ENCODE data around the gene ABHD10.

ABHD10 gene

GRCh38 chr3:111948786-111949185 lies 30.0 kb upstream of the ABHD10 start:
- H3K27me3 ChIP-seq (ENCODE audit: control insufficient read depth in 5 of 5, insufficient read depth in 4 of 5, low read length in 5 of 5), result no peaks in the 10 kb centered on the region

GRCh38 chr3:111949712-111950111 lies 29.1 kb upstream of the ABHD10 start:
- Histone ChIP-seq H3K36me3 (ENCODE audit: control insufficient read depth in 5 of 5, insufficient read depth in 5 of 5, low read length in 5 of 5) (peaks cover 28 to 73% (median 52%) of the 10 kb centered on the region in 5 donors), H3K4me3 (ENCODE audit: low read depth in 1 of 5, low read length in 5 of 5) (no peak overlapping the region), H3K27me3 (ENCODE audit: control insufficient read depth in 5 of 5, insufficient read depth in 4 of 5, low read length in 5 of 5) (no peaks in the 10 kb centered on the region), H3K4me1 (ENCODE audit: control insufficient read depth in 5 of 5, insufficient read depth in 5 of 5, low read length in 5 of 5) (peaks cover 0 to 17% (median 0%) of the 10 kb centered on the region in 5 donors), H3K27ac (ENCODE audit: low read depth, low read length) (peak overlapping the region; percentile 6), H3K9ac (ENCODE audit: low read length in 5 of 5) (no peak overlapping the region), H3K9me3 (ENCODE audit: control insufficient read depth in 5 of 5, low read length in 5 of 5) (no peaks in the 10 kb centered on the region)

More at GRCh38 chr3:111948786-111949185, 30.0 kb upstream of the ABHD10 start:
- no peak overlapping the region for H3K9ac ChIP-seq (ENCODE audit: low read length in 5 of 5)
- H3K9me3 ChIP-seq (ENCODE audit: control insufficient read depth in 5 of 5, low read length in 5 of 5), result no peaks in the 10 kb centered on the region
- peaks cover 0 to 9% (median 0%) of the 10 kb centered on the region in 5 donors for H3K4me1 ChIP-seq (ENCODE audit: control insufficient read depth in 5 of 5, insufficient read depth in 5 of 5, low read length in 5 of 5)
- H3K36me3 ChIP-seq (ENCODE audit: control insufficient read depth in 5 of 5, insufficient read depth in 5 of 5, low read length in 5 of 5), result peaks cover 28 to 69% (median 51%) of the 10 kb centered on the region in 5 donors
- H3K4me3 ChIP-seq (ENCODE audit: low read depth in 1 of 5, low read length in 5 of 5), result no peak overlapping the region
- no peak overlapping the region for H3K27ac ChIP-seq (ENCODE audit: low read depth, low read length)

GRCh38 chr3:111951032-111951431 lies 27.8 kb upstream of the ABHD10 start:
- H3K36me3 ChIP-seq (ENCODE audit: control insufficient read depth in 5 of 5, insufficient read depth in 5 of 5, low read length in 5 of 5), result peaks cover 23 to 71% (median 46%) of the 10 kb centered on the region in 5 donors
- H3K27me3 ChIP-seq (ENCODE audit: control insufficient read depth in 5 of 5, insufficient read depth in 4 of 5, low read length in 5 of 5), result no peaks in the 10 kb centered on the region
- H3K4me3 ChIP-seq (ENCODE audit: low read depth in 1 of 5, low read length in 5 of 5), result no peak overlapping the region
- peaks cover 0 to 17% (median 4%) of the 10 kb centered on the region in 5 donors for H3K4me1 ChIP-seq (ENCODE audit: control insufficient read depth in 5 of 5, insufficient read depth in 5 of 5, low read length in 5 of 5)
- H3K27ac ChIP-seq (ENCODE audit: low read depth, low read length), result no peak overlapping the region
- no peaks in the 10 kb centered on the region for H3K9me3 ChIP-seq (ENCODE audit: control insufficient read depth in 5 of 5, low read length in 5 of 5)
- no peak overlapping the region for H3K9ac ChIP-seq (ENCODE audit: low read length in 5 of 5)

GRCh38 chr3:111952086-111952485 lies 26.7 kb upstream of the ABHD10 start:
- H3K27me3 ChIP-seq (ENCODE audit: control insufficient read depth in 5 of 5, insufficient read depth in 4 of 5, low read length in 5 of 5), result no peaks in the 10 kb centered on the region
- no peak overlapping the region for H3K27ac ChIP-seq (ENCODE audit: low read depth, low read length)
- H3K36me3 ChIP-seq (ENCODE audit: control insufficient read depth in 5 of 5, insufficient read depth in 5 of 5, low read length in 5 of 5), result peaks cover 23 to 69% (median 46%) of the 10 kb centered on the region in 5 donors
- no peaks in the 10 kb centered on the region for H3K9me3 ChIP-seq (ENCODE audit: control insufficient read depth in 5 of 5, low read length in 5 of 5)
- peaks cover 0 to 22% (median 10%) of the 10 kb centered on the region in 5 donors for H3K4me1 ChIP-seq (ENCODE audit: control insufficient read depth in 5 of 5, insufficient read depth in 5 of 5, low read length in 5 of 5)
- H3K9ac ChIP-seq (ENCODE audit: low read length in 5 of 5), result no peak overlapping the region
- no peak overlapping the region for H3K4me3 ChIP-seq (ENCODE audit: low read depth in 1 of 5, low read length in 5 of 5)

- Histone ChIP-seq H3K27me3 (ENCODE audit: control insufficient read depth in 5 of 5, insufficient read depth in 4 of 5, low read length in 5 of 5) (no peaks in the 10 kb centered on the region), H3K9me3 (ENCODE audit: control insufficient read depth in 5 of 5, low read length in 5 of 5) (no peaks in the 10 kb centered on the region), H3K9ac (ENCODE audit: low read length in 5 of 5) (no peak overlapping the region), H3K27ac (ENCODE audit: low read depth, low read length) (no peak overlapping the region), H3K36me3 (ENCODE audit: control insufficient read depth in 5 of 5, insufficient read depth in 5 of 5, low read length in 5 of 5) (peaks cover 23 to 68% (median 50%) of the 10 kb centered on the region in 5 donors), H3K4me1 (ENCODE audit: control insufficient read depth in 5 of 5, insufficient read depth in 5 of 5, low read length in 5 of 5) (peaks cover 0 to 24% (median 13%) of the 10 kb centered on the region in 5 donors), H3K4me3 (ENCODE audit: low read depth in 1 of 5, low read length in 5 of 5) (no peak overlapping the region)
Measured at GRCh38 chr3:111952866-111953450, 25.9 kb upstream of the ABHD10 start.

GRCh38 chr3:111954228-111954990 lies 24.4 kb upstream of the ABHD10 start:
- Histone ChIP-seq H3K9me3 (ENCODE audit: control insufficient read depth in 5 of 5, low read length in 5 of 5) (no peaks in the 10 kb centered on the region), H3K4me1 (ENCODE audit: control insufficient read depth in 5 of 5, insufficient read depth in 5 of 5, low read length in 5 of 5) (peaks cover 0 to 24% (median 16%) of the 10 kb centered on the region in 5 donors), H3K4me3 (ENCODE audit: low read depth in 1 of 5, low read length in 5 of 5) (no peak overlapping the region), H3K9ac (ENCODE audit: low read length in 5 of 5) (no peak overlapping the region), H3K36me3 (ENCODE audit: control insufficient read depth in 5 of 5, insufficient read depth in 5 of 5, low read length in 5 of 5) (peaks cover 22 to 59% (median 39%) of the 10 kb centered on the region in 5 donors), H3K27me3 (ENCODE audit: control insufficient read depth in 5 of 5, insufficient read depth in 4 of 5, low read length in 5 of 5) (no peaks in the 10 kb centered on the region), H3K27ac (ENCODE audit: low read depth, low read length) (no peak overlapping the region)

GRCh38 chr3:111955876-111956275 lies 22.9 kb upstream of the ABHD10 start:
- Histone ChIP-seq H3K9me3 (ENCODE audit: control insufficient read depth in 5 of 5, low read length in 5 of 5) (no peaks in the 10 kb centered on the region), H3K36me3 (ENCODE audit: control insufficient read depth in 5 of 5, insufficient read depth in 5 of 5, low read length in 5 of 5) (peaks cover 26 to 57% (median 36%) of the 10 kb centered on the region in 5 donors), H3K27me3 (ENCODE audit: control insufficient read depth in 5 of 5, insufficient read depth in 4 of 5, low read length in 5 of 5) (no peaks in the 10 kb centered on the region), H3K4me1 (ENCODE audit: control insufficient read depth in 5 of 5, insufficient read depth in 5 of 5, low read length in 5 of 5) (peaks cover 0 to 24% (median 16%) of the 10 kb centered on the region in 5 donors), H3K27ac (ENCODE audit: low read depth, low read length) (no peak overlapping the region), H3K9ac (ENCODE audit: low read length in 5 of 5) (no peak overlapping the region), H3K4me3 (ENCODE audit: low read depth in 1 of 5, low read length in 5 of 5) (no peak overlapping the region)

- Histone ChIP-seq H3K9ac (ENCODE audit: low read length in 5 of 5) (no peak overlapping the region), H3K9me3 (ENCODE audit: control insufficient read depth in 5 of 5, low read length in 5 of 5) (no peaks in the 10 kb centered on the region), H3K4me3 (ENCODE audit: low read depth in 1 of 5, low read length in 5 of 5) (no peak overlapping the region), H3K36me3 (ENCODE audit: control insufficient read depth in 5 of 5, insufficient read depth in 5 of 5, low read length in 5 of 5) (peaks cover 26 to 56% (median 35%) of the 10 kb centered on the region in 5 donors), H3K4me1 (ENCODE audit: control insufficient read depth in 5 of 5, insufficient read depth in 5 of 5, low read length in 5 of 5) (peaks cover 0 to 24% (median 16%) of the 10 kb centered on the region in 5 donors), H3K27me3 (ENCODE audit: control insufficient read depth in 5 of 5, insufficient read depth in 4 of 5, low read length in 5 of 5) (no peaks in the 10 kb centered on the region), H3K27ac (ENCODE audit: low read depth, low read length) (peak overlapping the region; percentile 40)
Measured at GRCh38 chr3:111956449-111956848, 22.4 kb upstream of the ABHD10 start.

- Histone ChIP-seq H3K9ac (ENCODE audit: low read length in 5 of 5) (no peak overlapping the region), H3K27ac (ENCODE audit: low read depth, low read length) (no peak overlapping the region), H3K4me1 (ENCODE audit: control insufficient read depth in 5 of 5, insufficient read depth in 5 of 5, low read length in 5 of 5) (peaks cover 0 to 24% (median 16%) of the 10 kb centered on the region in 5 donors), H3K36me3 (ENCODE audit: control insufficient read depth in 5 of 5, insufficient read depth in 5 of 5, low read length in 5 of 5) (peaks cover 28 to 59% (median 39%) of the 10 kb centered on the region in 5 donors), H3K27me3 (ENCODE audit: control insufficient read depth in 5 of 5, insufficient read depth in 4 of 5, low read length in 5 of 5) (no peaks in the 10 kb centered on the region), H3K4me3 (ENCODE audit: low read depth in 1 of 5, low read length in 5 of 5) (no peak overlapping the region), H3K9me3 (ENCODE audit: control insufficient read depth in 5 of 5, low read length in 5 of 5) (no peaks in the 10 kb centered on the region)
Measured at GRCh38 chr3:111956995-111957734, 21.7 kb upstream of the ABHD10 start.

All from subcutaneous abdominal adipose tissue (tissue), 5 donors.